HG03064 (cell line): ENCODE measurements around the gene GALT.
"Not testable (repeated sequence)": the region's sequence is repeated elsewhere in the genome, so short reads cannot be mapped to it uniquely, and the experiment has no call there.

Experiments used
- ATAC-seq: cut with Tn5 transposase; IDR thresholded peaks from one replicate; pipeline ENCODE4 v1.9.1; 2021; ENCODE audit warnings: low read depth; ENCODE audit not compliant: unreplicated experiment

GALT gene

GRCh38 chr9:34625186-34625486, 21.3 kb upstream of the GALT start:
- no peak for ATAC-seq

- no peak for ATAC-seq
Observed at GRCh38 chr9:34627716-34628655, 18.5 kb upstream of the GALT start.

GRCh38 chr9:34628656-34629490, 17.6 kb upstream of the GALT start, which contains the start of gene ARID3C:
Gene ARID3C, minus strand, starts transcription at chr9:34629066. Its CDS starts 1,052 bp downstream, at chr9:34628014.
- no peak for ATAC-seq

GRCh38 chr9:34629491-34629808, 17.0 kb upstream of the GALT start:
- ATAC-seq, result no peak

GRCh38 chr9:34630402-34631154, 15.9 kb upstream of the GALT start:
- no peak for ATAC-seq

GRCh38 chr9:34633166-34633565, 13.3 kb upstream of the GALT start:
- ATAC-seq, result no peak

- ATAC-seq, result no peak
Observed at GRCh38 chr9:34633851-34634550, 12.5 kb upstream of the GALT start.

GRCh38 chr9:34634551-34635248, 11.8 kb upstream of the GALT start:
- ATAC-seq, result no peak

- no peak for ATAC-seq
Observed at GRCh38 chr9:34635556-34635955, 10.9 kb upstream of the GALT start.

GRCh38 chr9:34636791-34637355, 9.6 kb upstream of the GALT start:
- ATAC-seq, result no peak

GRCh38 chr9:34637356-34638137, 8.9 kb upstream of the GALT start, which contains the start of gene SIGMAR1:
Gene SIGMAR1, minus strand, starts transcription at chr9:34637787. Its CDS starts 90 bp downstream, at chr9:34637697.
- peak; percentile 87 for ATAC-seq

GRCh38 chr9:34638138-34638445, 8.4 kb upstream of the GALT start:
- ATAC-seq, result no peak

GRCh38 chr9:34639322-34639721, 7.2 kb upstream of the GALT start:
- ATAC-seq, result not testable (repeated sequence)

GRCh38 chr9:34642679-34643078, 3.8 kb upstream of the GALT start:
- ATAC-seq, result no peak

- no peak for ATAC-seq
Observed at GRCh38 chr9:34644766-34645314, 1.6 kb upstream of the GALT start.

GRCh38 chr9:34647084-34647403, 569 bp downstream of the GALT start:
- ATAC-seq, result no peak

- ATAC-seq, result no peak
Observed at GRCh38 chr9:34647651-34648050, 1.2 kb downstream of the GALT start.

- no peak for ATAC-seq
Observed at GRCh38 chr9:34648673-34649072, 2.2 kb downstream of the GALT start.

- no peak for ATAC-seq
Observed at GRCh38 chr9:34650816-34651215, 4.3 kb downstream of the GALT start.
